GM18517 (cell line): Measurements from ENCODE around the gene TYMP.
"Not testable (repeated sequence)": the region's sequence is repeated elsewhere in the genome, so short reads cannot be mapped to it uniquely, and the experiment has no call there.

ENCODE experiments used
- ATAC-seq: cut with Tn5 transposase; IDR thresholded peaks from one replicate; pipeline ENCODE4 v1.9.1; 2021; ENCODE audit warnings: mild to moderate bottlenecking, moderate library complexity; ENCODE audit not compliant: unreplicated experiment

TYMP gene

GRCh38 chr22:50525104-50525857 lies 4.5 kb downstream of the TYMP start, which contains the start of gene SCO2:
Gene SCO2, minus strand, starts transcription at chr22:50525598. Its CDS starts 1,187 bp downstream, at chr22:50524411.
- ATAC-seq, result peak; percentile 47

- no peak for ATAC-seq
Observed at GRCh38 chr22:50524676-50525103, 5.1 kb downstream of the TYMP start.

- no peak for ATAC-seq
Observed at GRCh38 chr22:50523806-50524675, 5.8 kb downstream of the TYMP start.

- no peak for ATAC-seq
Observed at GRCh38 chr22:50523458-50523805, 6.4 kb downstream of the TYMP start.

GRCh38 chr22:50522806-50523438 lies 6.9 kb downstream of the TYMP start:
- ATAC-seq, result no peak

- no peak for ATAC-seq
Observed at GRCh38 chr22:50522208-50522805, 7.5 kb downstream of the TYMP start.

- no peak for ATAC-seq
Observed at GRCh38 chr22:50521710-50522109, 8.1 kb downstream of the TYMP start.

GRCh38 chr22:50520826-50521453 lies 8.9 kb downstream of the TYMP start:
- no peak for ATAC-seq

- ATAC-seq, result not testable (repeated sequence)
Observed at GRCh38 chr22:50520184-50520583, 9.6 kb downstream of the TYMP start.

GRCh38 chr22:50519151-50519550 lies 10.7 kb downstream of the TYMP start:
- ATAC-seq, result no peak

GRCh38 chr22:50518606-50519005 lies 11.2 kb downstream of the TYMP start:
- ATAC-seq, result no peak

GRCh38 chr22:50517495-50518260 lies 12.1 kb downstream of the TYMP start:
- no peak for ATAC-seq

GRCh38 chr22:50516891-50517290 lies 12.9 kb downstream of the TYMP start:
- ATAC-seq, result no peak

GRCh38 chr22:50516068-50516467 lies 13.7 kb downstream of the TYMP start:
- no peak for ATAC-seq

- ATAC-seq, result no peak
Observed at GRCh38 chr22:50513175-50513574, 16.6 kb downstream of the TYMP start.

- ATAC-seq, result no peak
Observed at GRCh38 chr22:50508897-50509296, 20.9 kb downstream of the TYMP start.

GRCh38 chr22:50507991-50508884 lies 21.6 kb downstream of the TYMP start, which contains the start of gene NCAPH2:
Gene NCAPH2, plus strand, starts transcription at chr22:50508224. Its CDS starts 114 bp downstream, at chr22:50508338.
- ATAC-seq, result peak; percentile 67

GRCh38 chr22:50507421-50507990 lies 22.3 kb downstream of the TYMP start, which contains the start of gene LMF2:
Gene LMF2, minus strand, starts transcription at chr22:50507702. Its CDS starts 27 bp downstream, at chr22:50507675.
- ATAC-seq, result peak; percentile 37
